Stimulated activated naive CD8-positive, alpha-beta T cell treated with anti-CD3 and anti-CD28 coated beads, Interleukin-15, Interleukin-2, amounts not matched to agents 100 U/mL and 50 U/mL, for 24 hours (primary cell): ENCODE results near the gene GRAP.

Source experiments
- ATAC-seq: fragments of 150-1000 bp; cut with Tn5 transposase; one replicate; pipeline ENCODE4 v1.10.0; 2021
- DNase-seq: peaks from one replicate; pipeline ENCODE4 v3.0.0; 2021

Gene GRAP

DNA sequence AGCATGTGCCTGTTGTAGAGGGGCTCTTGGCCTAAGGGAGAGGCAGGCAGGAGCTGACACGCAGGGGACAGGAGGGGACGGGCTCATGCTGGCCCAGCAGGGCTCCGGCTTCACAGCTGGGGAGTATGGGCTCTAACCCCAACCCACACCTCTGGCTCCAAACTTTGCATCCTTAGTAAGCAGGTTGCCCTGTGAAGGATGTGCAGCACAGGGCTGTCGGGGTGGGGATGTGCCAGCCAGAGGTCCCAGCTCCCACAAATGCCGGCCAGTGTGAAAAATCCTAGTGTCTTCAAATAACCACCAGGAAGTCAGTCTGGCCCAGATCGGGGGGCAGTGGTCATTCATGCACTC is 28.2 kb downstream of the GRAP start:
- DNase-seq (no peak), ATAC-seq (no peak)

DNA sequence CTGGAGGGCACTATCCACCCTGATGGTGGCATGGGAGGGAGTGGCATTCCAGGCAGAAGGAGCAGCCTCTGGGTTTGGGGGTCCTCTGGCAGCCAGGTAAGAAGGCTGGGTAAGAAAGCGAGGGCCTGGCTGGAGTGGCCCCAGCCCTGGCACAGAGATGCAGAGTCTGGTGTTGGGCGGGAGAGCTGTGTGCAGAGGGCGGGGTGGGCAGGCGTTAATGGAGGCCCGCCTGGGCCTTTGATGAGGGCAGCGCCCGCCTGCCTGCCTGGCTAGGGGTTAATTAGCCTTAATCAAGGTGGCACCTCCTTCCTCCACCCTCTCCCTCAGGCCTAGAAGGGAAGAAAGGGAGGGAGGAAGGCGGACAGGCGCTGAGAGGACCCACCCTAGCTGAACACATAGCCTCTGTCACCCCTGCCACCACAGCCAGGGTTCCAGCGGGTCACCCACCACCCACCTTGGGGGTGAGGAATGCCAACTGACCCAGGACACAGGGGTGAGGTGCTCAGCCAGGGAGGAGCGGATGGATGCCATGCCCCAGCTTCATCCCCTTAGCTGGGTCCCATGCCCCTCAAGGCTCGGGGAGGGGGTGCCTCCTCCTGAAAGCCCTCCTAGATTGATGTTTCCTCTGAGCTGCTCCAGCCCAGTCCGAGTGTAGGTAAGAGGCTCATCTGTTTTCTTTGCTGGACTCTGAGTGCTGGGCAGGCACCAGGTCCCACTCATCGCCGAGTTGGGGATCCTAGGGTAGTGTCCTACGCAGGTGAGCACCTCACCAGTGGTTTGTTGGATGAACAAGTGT is 28.8 kb downstream of the GRAP start:
- DNase-seq (no peak), ATAC-seq (no peak)

DNA sequence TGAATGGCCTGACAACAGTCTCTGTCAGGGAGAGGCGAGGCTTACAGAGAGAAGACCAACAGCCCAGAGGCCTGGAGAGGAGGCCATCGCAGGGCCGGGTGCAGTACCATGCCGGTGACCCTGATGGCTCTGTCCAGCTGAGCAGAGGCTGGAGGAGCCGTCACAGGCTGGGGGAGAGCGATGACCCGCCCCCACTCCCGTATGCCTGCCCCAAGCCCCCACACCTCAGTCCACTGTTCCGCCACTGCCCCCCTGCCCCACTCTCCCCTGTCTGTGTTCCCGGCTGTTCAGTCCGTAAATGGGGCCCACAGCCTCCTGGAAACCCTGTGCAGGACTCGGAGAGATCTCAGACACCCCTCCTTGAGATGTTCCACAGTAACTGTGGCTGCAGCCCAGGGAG is 29.4 kb downstream of the GRAP start:
- DNase-seq = no peak
- ATAC-seq = no peak

DNA sequence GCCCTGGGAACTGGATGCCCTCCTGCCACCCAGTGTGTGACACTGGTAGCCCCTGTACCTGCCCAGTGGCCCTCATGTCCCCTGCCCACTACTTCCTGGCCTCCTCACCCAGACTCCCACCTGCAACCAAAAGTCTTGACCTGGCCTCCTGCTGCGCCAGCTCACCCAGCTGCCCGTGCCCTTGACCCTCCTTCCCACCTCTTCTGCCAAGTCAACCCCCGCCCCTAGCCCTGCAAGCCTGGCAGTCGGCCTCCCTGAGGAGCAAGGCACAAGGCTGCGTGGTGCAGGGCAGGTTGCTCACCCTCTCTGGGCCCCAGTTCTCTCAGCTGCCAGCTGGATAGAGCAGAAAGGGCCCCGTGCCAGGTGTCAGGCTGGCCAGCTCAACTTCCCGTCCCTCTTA is 29.9 kb downstream of the GRAP start:
- ATAC-seq (no peak), DNase-seq (no peak)

DNA sequence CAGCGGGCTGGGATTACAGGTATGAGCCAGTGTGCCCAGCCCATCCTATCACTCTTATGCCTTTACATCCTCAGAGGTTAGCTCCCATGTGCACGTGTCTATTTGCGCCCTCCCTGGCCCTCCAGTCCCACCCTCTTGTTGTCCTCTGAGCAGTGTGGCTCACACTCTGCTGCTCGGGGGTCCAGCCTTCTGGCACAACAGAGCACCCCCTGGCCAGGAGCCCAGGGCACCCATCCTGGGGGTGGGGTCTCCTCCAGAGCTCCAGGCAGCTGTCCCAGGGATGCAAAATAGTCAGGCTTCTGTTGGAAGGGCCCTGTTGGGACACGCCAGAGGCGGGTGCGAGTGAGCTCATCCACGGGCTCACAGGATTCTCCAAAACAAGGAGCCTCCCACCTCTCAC is 30.5 kb downstream of the GRAP start:
- no peak for DNase-seq
- no peak for ATAC-seq

DNA sequence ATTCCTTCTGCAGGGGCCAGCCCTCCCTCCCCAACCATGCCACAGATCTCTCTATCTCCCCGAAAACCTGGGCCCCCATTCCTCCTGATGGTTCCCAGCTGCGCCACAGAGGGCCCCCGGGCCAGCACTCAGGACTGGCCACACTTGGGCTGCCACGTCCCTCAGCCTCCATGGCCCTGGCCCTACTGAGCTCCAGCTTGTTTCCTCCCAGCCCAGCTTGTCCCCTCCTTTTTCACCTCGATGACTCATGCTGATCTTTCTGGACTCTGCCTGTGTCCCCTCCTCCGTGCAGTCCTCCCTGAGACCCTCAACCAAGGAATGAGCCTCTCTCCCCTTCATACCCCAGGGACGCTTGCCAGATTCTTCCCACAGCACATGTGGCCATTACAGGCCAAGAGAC is 31.3 kb downstream of the GRAP start:
- ATAC-seq (no peak), DNase-seq (no peak)

DNA sequence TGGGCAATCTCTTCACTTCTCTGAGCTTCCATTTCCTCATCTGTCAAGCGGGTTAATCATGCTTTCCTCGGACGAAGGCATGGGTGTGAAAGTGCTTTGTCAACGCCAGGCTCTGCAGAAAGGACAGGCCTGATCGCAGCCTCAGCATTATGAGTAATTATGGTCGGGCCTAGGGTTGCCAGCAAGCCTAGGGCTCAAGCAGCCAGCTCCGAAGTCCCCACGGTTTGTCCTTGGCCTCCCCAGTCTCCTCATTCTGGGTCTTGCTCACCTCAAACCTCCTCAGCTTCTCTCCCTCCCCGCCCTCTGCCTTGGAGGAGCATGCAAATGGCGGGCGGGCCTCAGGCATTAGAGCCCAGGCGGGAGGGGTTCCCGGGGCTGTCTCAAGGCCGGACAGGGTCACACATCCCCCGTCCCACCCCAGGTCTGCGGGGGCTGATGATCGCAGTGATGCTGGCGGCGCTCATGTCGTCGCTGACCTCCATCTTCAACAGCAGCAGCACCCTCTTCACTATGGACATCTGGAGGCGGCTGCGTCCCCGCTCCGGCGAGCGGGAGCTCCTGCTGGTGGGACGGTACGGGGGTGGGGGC is 32.0 kb downstream of the GRAP start:
- DNase-seq (no peak), ATAC-seq (no peak)

DNA sequence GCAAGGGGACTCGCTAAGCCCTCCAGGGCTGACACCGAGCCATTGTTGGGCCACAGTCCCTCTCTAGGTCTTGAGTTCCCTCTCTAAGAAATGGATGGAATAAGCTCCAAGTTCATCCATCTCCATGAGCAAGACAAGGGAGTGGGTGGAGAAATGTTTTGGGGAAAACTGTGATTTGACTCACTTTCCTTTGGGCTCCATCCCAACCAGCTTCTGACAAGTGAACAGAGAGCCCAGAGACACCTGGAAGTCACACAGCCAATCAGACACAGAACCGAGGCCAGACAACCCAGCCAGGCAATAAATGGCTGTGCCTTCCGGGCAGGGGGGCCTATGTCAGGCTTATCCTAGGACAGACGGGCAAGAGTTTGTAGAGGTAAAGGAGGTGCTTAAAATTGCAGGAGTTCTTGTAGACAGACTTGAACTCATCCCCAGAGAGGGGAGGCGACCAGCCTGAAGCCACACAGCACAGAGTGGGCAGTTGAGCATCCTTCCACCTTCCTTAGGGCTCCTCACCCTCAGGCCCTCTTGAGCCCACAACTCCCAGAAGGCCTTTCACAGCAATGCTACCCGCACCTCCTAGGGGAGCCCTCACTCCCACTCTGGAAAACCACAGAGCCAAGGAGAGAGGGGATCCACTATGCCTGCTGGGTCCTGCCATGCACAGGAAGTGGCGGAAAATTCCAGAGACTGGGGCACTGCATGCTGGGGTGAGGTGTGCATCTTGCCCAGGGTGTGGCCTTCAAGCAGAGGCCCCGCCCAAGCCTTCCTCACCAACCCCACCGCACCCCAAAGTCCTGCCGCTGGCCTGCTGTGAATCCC is 32.7 kb downstream of the GRAP start:
- no peak for DNase-seq
- no peak for ATAC-seq

DNA sequence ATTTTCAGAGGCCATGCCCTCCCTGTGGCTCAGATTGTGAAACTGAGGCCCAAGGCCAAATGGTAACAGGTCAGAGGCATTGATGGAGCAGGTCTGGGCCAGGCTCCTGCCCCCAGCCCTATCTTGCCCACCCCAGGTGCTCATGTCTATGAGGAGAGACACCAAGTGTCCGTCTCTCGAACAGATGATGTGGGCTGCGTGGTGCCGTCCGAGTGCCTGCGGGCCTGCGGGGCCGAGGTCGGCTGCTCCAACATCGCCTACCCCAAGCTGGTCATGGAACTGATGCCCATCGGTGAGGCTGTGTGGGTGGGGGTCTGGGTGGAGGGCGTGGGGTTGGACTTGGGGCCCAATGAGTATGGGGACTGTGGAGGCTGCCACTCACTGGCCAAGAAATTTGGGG is 33.5 kb downstream of the GRAP start:
- ATAC-seq (no peak), DNase-seq (no peak)

DNA sequence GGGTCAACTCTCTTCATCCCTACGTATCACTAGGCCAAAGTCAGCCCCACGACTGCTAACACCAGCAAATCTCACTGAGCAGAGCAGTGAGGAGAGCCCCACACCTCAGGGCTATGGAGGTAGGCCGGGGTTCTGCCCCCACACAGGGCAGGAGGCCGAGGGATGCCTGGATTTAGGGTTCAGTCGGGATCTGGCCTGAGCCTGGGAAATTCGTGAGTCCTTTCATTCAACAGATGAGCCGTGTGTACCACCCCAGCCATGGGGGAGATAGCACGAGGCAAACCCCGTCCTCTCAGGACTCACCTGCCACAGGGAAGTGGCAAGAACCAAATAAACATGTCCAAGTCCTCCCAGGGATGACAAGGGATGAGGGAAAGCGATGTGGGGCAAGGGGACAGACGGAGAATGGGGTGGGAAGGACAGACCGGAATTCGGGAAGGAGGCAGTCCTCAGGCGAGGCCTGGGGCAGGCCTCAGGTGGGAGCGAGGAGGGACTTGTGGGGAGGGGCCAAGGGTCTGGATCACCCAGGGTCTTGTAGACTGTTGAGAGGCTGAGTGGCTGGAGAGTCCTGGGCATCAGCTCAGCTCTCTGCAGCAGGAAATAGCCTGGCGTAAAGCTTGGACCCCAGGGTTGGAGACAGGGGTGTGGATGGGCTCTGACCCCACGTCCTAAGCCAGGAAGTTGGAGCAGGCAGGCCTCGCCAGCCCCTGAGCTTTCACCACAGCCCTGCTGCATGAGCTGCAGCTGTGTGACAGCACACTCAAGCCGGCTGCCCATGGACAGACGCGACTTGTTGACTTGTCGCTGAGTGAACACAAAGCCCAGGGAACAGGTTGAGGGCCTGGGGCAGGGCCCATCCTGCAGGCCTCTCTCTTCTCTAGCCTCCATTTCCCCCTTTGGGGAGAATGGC is 34.3 kb downstream of the GRAP start:
- DNase-seq (no peak), ATAC-seq (no peak)

DNA sequence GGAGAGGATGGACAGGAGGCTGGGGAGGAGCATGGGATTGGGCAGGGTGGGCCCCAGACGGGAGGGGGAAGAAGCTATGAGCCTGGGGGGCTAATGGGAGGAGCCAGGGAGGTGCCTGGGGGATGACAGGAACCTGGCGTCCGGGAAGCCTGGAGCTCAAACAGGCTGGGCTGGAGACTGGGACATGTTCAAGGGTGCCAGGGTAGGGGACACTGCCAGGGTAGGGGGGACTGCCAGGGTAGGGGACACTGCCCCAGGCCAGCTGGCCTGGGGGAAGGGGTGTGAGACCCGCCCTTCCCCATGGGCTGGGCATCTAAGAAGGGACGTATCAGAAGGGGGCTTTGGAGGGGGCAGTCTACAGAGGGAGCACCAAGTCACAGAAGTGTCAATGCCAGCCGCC is 35.2 kb downstream of the GRAP start:
- no peak for ATAC-seq
- no peak for DNase-seq

DNA sequence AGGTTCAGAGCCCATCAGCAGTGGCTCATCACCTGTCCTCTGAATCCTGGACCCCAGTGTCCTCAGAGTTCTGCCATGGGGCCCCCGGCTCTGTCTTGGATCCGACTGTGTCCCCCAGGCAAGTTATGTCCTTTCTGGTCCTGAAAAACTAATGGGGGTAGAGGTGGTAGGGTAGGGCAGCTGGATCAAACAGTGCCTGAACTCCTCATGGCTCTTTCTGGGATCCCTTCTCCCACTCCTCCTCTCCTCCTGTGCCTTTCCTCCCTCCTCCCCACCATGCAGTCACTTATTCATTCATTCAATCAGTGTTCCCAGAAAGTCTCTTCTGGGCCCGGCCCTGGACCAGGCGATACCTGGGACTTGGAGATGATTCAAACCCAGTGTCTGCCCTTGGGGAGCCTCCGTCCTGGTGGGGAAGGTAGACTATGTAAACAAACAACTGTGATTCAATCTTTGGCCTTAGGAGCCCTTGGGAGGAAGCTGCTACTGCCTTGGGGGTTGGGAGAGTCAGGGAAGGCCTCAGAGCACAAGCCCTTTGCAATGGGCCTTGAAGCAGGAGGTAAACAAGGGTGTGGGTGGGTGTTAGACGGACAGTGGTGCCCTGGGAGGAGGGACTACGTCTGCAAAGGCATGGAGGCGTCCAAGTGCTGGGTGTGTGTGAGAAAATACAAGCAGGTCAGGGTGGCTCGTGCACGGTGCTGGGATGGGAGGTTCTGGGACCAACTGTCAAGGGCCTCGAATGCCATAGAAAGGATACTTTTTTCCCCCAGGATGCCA is 35.8 kb downstream of the GRAP start:
- DNase-seq (no peak), ATAC-seq (no peak)

DNA sequence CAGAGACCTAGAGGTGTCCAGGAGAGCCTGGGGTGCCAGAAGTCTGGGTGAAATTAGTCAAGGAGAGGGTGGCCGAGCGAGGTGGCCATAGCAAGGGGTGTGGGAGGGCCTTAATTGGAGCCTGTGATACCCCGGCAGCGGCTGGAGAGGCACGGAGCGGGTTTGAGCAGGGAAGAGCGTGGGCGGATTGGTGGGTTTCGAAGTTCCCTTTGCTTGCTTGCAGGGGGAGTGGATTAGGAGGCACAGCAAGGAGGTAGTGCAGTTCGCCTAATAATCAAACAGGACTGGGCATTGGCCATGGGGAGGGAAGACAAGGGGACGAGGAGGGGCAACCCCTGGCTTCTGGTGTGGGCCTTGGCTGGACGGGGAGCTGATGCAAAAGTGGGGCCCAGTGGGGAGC is 36.8 kb downstream of the GRAP start:
- no peak for DNase-seq
- ATAC-seq = no peak

DNA sequence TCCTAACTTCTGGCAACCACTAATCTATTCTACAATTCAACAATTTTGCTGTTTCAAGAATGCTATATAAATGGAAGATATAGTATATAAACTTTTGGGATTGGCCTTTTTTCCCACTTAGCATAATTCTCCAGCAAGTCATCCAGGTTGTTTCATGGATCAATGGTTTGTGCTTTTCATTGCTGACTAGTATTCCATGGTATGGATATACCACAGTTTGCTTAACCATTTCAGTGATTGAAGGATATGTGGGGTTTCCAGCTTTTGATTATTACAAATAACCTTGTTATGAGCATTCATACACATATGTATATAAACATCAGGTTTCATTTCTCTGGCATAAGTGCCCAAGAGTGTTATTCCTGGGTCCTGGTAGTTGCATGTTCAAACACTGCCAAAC is 40.1 kb downstream of the GRAP start:
- ATAC-seq (no peak), DNase-seq (no peak)

DNA sequence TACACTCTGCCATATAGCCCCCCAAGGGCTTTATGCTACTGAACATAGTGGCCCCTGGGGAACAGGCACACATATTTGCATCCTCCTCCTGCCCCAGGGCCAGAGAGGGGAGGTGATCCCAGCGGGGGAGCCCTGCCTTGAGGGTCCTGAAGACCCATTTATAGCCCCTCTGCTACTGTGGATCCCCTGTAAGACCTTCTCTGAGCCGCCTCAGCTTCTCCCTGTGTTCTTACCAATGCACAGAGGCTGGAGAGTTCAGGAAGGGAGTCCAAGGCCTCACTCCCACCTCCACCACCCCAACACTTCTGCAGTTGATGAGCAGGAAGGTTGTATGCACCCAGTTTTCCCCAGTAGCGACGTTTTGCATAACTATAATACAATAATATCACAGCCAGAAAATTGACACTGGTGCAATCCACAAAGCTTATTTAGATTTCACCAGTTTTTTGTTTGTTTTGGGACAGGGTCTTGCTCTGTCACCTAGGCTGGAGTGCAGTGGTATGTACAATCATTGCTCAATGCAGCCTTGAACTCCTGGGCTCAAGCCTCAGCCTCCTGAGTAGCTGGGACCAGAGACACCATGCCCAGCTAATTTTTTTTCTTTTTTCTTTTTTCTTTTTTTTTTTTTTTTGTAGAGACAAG is 40.8 kb downstream of the GRAP start:
- DNase-seq (no peak), ATAC-seq (no peak)

DNA sequence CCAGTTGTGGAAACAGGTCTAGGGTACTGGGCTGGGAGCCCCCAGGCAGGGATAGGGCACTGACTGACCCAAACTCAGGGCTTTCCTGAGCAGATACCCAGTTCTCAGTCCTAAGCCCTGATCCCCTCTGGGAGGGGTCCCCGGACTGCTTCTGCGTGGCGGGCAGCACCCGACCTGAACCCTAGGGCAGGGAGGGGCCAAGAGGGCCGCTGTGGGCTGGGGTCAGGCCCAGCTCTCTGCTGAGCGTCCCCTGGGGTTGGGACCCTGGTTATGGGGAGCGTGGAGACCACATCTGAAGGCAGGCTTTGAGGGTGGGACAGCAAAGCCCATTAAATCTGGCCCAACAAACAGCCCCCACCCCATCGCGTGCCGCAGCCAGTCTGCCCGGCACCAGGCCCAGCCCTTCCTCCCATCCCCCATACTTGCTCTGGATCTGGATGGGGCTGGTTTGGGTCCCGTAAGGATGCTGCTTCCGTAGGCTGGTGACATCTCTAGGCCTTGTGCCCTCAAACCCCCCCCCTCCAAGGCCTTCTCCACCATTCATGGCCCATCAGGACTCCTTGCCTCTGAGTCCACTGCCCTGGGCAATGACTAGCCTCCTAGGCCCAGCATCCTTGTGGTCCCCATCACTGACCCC is 41.5 kb downstream of the GRAP start:
- ATAC-seq (no peak), DNase-seq (no peak)

DNA sequence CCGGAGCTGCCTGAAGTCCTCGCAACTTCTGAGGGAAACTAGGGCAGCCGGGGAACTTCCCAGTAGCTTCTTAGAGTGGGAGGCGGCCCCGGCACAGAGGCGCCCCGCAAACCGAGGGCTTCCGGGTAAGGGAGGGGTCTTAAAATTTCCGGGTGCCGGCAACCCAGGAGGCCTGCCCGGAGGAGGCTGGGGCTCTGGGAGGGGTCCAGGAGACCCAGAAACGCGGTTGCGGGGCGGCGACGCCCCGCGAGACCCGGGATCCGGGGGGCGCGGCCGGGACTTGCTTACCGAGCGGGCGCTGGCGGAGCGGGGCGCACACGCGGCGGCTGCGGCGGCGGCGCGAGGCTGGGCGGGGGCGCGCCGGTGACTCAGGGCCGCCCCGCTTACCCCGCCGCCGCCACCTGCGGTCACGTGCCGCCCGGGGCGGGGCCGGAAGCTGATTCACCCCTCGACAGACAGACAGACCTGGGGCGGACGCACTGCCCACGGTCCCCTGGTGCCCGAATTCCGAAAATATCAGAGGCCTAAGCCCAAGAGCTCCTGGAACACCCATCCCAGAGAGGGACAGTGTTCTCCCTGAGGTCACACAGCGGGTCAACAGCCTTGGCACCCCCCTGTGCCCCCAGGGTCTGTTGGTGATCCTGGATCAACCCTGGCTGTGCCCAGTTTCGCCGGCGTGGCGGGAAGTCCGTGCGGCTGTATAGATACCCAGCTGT is 42.2 kb downstream of the GRAP start, which contains the start of gene FAM83G:
FAM83G (minus strand) TSS at position 344 of the 716 bp plus-strand sequence. CDS start 723 bp downstream, outside the sequence.
- ATAC-seq = peak; percentile 89
- DNase-seq = peak; percentile 92

DNA sequence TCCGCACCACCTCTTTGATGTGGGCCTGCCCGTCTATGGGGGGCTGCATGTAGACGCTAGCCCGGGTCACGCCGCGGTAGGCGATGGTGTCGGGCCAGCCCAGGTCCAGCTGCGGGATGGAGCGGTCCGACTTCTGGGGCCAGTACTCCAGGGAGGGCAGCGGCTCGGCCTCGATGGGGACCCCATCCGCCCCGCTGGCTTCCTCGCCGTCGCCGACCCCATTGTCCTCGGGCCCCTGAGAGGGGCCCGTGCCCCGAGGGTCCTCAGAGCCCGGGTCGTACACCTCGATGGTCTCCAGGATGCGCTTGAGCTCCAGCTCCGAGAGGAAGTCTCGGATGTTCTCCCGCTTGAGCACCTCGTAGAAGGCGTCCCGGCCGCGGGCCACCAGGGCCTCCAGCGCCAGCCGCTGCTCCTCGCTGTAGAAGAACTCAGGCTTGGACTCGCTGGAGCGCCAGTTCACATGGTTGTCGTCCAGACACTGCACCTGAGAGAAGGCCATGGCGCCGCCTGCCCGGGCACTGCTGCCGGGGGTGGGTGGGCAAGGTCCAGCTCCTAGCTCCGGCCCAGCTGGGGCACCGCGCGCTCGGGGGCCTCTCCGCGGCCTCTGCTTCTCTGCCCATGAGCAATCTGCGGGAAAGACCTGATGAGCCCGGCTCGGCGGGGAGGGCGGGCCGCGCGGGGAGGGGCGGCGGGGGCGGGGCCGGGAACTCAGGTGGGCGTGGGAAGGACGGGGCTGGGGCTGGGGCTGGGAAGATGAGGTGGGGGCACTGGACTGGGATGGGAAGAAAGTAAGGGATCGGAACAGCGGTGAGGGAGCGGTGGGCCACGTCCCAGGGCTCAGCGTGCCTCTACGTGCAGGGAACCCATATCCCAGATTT is 43.0 kb downstream of the GRAP start:
- DNase-seq (peak; percentile 66), ATAC-seq (peak; percentile 17)
